H1 (cell line): ENCODE data around the gene POLR2L. TPM values are rescaled to one million over a fixed set of nuclear protein-coding genes. Genes with fewer than 3 reads are reported as not detected.

ENCODE experiments used
- CTCF ChIA-PET: fragments of 300-600 bp; sonication (Branson Sonifier 250); formaldehyde crosslinking; loops from one replicate; lab custom pipeline; 2021; ENCODE audit not compliant: partially characterized antibody; lab: Charles Lee
- POLR2A ChIA-PET: fragments of 300-600 bp; sonication (Branson Sonifier 250); formaldehyde crosslinking; loops from one replicate; lab custom pipeline; 2021; ENCODE audit warnings: inconsistent platforms; ENCODE audit not compliant: partially characterized antibody; lab: Charles Lee
- DNase-seq, 2 experiments: peaks; one replicate each; pipeline versions ENCODE4 v3.0.0 to v3.0.0-alpha.2; 2010 to 2022; ENCODE audit warnings: low spot score in 2 of 2, low read depth in 1 of 2, mixed read lengths in 1 of 2
- FAIRE-seq: peaks from 2 replicates; lab custom pipeline; 2011; peaks lifted over from hg19 to GRCh38; lab: Jason Lieb, UNC
- H2AFZ ChIP-seq: 2 replicates; pipeline ENCODE4 v1.8.1; 2012; ENCODE audit warnings: low read length, inconsistent platforms
- H2AK5ac ChIP-seq: 2 replicates; pipeline ENCODE4 v1.6.1; 2013; ENCODE audit warnings: low read depth, low read length
- H2BK120ac ChIP-seq: replicated peaks from 2 replicates; pipeline ENCODE3; 2013; ENCODE audit warnings: low read depth, low read length, inconsistent platforms
- H2BK12ac ChIP-seq: 2 replicates; pipeline ENCODE4 v1.6.1; 2013; ENCODE audit warnings: low read depth, low read length
- H2BK15ac ChIP-seq: 2 replicates; pipeline ENCODE4 v1.6.1; 2013; ENCODE audit warnings: low read length
- H2BK20ac ChIP-seq: 2 replicates; pipeline ENCODE4 v1.6.1; 2013; ENCODE audit warnings: low read length
- H2BK5ac ChIP-seq: 2 replicates; pipeline ENCODE4 v1.6.1; 2013; ENCODE audit warnings: low read depth, low read length
- H3K14ac ChIP-seq: 2 replicates; pipeline ENCODE4 v1.6.1; 2013; ENCODE audit warnings: inconsistent platforms; ENCODE audit not compliant: insufficient read length
- H3K18ac ChIP-seq: 2 replicates; pipeline ENCODE4 v1.6.1; 2013; ENCODE audit warnings: low read length; ENCODE audit errors: extremely low read depth
- H3K23ac ChIP-seq: 2 replicates; pipeline ENCODE4 v1.6.1; 2013; ENCODE audit warnings: inconsistent platforms; ENCODE audit not compliant: insufficient read length
- H3K23me2 ChIP-seq: 2 replicates; pipeline ENCODE4 v1.6.1; 2013; ENCODE audit warnings: low read depth, low read length
- H3K27ac ChIP-seq: 2 replicates; pipeline ENCODE4 v1.6.1; 2011; ENCODE audit warnings: low read depth, low read length, inconsistent platforms
- H3K27me3 ChIP-seq, 4 experiments: replicated peaks in 1 of 4; 1 replicate in 1 of 4; 2 replicates in 3 of 4; pipeline versions ENCODE4 v1.6.1 to v1.8.1; 2011 to 2013; ENCODE audit warnings: low read length in 3 of 4, mild to moderate bottlenecking in 3 of 4, inconsistent platforms in 2 of 4, mixed read lengths in 2 of 4, moderate library complexity in 1 of 4; ENCODE audit not compliant: control insufficient read depth in 3 of 4, insufficient read depth in 3 of 4; ENCODE audit errors: extremely low read depth in 1 of 4
- H3K36me3 ChIP-seq, 4 experiments: 2 replicates each; pipeline versions ENCODE4 v1.6.1 to v1.8.1; 2011 to 2013; ENCODE audit warnings: mild to moderate bottlenecking in 4 of 4, low read length in 3 of 4, moderate library complexity in 2 of 4, control low read depth in 1 of 4, inconsistent platforms in 1 of 4; ENCODE audit not compliant: insufficient read depth in 4 of 4, control insufficient read depth in 2 of 4
- H3K4ac ChIP-seq: replicated peaks from 2 replicates; pipeline ENCODE3; 2013; ENCODE audit warnings: low read length, low read depth, mixed read lengths, inconsistent platforms; ENCODE audit not compliant: insufficient read length
- H3K4me1 ChIP-seq, 4 experiments: replicated peaks in 1 of 4; 1 replicate in 1 of 4; 2 replicates in 3 of 4; pipeline versions ENCODE4 v1.6.1 to v1.8.1; 2011 to 2013; ENCODE audit warnings: low read length in 3 of 4, inconsistent platforms in 2 of 4, mixed read lengths in 1 of 4; ENCODE audit not compliant: insufficient read depth in 4 of 4, control insufficient read depth in 3 of 4
- H3K4me2 ChIP-seq, 2 experiments: 2 replicates each; pipeline versions ENCODE4 v1.6.1 to v1.8.1; 2011 to 2013; ENCODE audit warnings: low read depth in 2 of 2, low read length in 2 of 2, control low read depth in 1 of 2, inconsistent platforms in 1 of 2, mild to moderate bottlenecking in 1 of 2; ENCODE audit not compliant: insufficient read depth in 1 of 2
- H3K4me3 ChIP-seq, 4 experiments: fragments of 200-600, 300-600 bp in 1 of 4; sonication (generic), shearing (Covaris generic), sonication (Bioruptor Twin) in 1 of 4; 2 replicates each; pipeline versions ENCODE4 v1.5.1 to v1.8.1; 2011 to 2016; ENCODE audit warnings: low read length in 4 of 4, low read depth in 3 of 4, control low read depth in 2 of 4, inconsistent platforms in 2 of 4, mild to moderate bottlenecking in 2 of 4, mixed read lengths in 1 of 4, moderate library complexity in 1 of 4; ENCODE audit not compliant: insufficient read depth in 2 of 4; ENCODE audit errors: extremely low read depth in 1 of 4
- H3K56ac ChIP-seq: replicated peaks from 2 replicates; pipeline ENCODE3; 2013; ENCODE audit warnings: low read depth, mild to moderate bottlenecking, mixed read lengths, low read length, inconsistent platforms; ENCODE audit not compliant: insufficient read length
- H3K79me1 ChIP-seq: 2 replicates; pipeline ENCODE4 v1.6.1; 2013; ENCODE audit warnings: low read depth, low read length, control low read depth
- H3K79me2 ChIP-seq, 2 experiments: 2 replicates each; pipeline versions ENCODE4 v1.6.1 to v1.8.1; 2012 to 2013; ENCODE audit warnings: low read length in 2 of 2, mild to moderate bottlenecking in 2 of 2, inconsistent platforms in 1 of 2; ENCODE audit not compliant: insufficient read depth in 2 of 2, control insufficient read depth in 1 of 2
- H3K9ac ChIP-seq, 4 experiments: replicated peaks in 1 of 4; 1 replicate in 1 of 4; 2 replicates in 3 of 4; pipeline versions ENCODE4 v1.6.1 to v1.8.1; 2011 to 2013; ENCODE audit warnings: low read depth in 3 of 4, low read length in 3 of 4, control low read depth in 2 of 4, mild to moderate bottlenecking in 2 of 4, moderate library complexity in 2 of 4, inconsistent platforms in 1 of 4; ENCODE audit errors: extremely low read depth in 1 of 4
- H3K9me3 ChIP-seq, 2 experiments: 2 replicates each; pipeline versions ENCODE4 v1.6.1 to v1.8.1; 2012 to 2013; ENCODE audit warnings: mild to moderate bottlenecking in 2 of 2, moderate library complexity in 2 of 2, control low read depth in 1 of 2, inconsistent platforms in 1 of 2, low read depth in 1 of 2, low read length in 1 of 2, mixed read lengths in 1 of 2; ENCODE audit not compliant: insufficient read depth in 2 of 2
- H4K20me1 ChIP-seq, 2 experiments: replicated peaks in 1 of 2; 2 replicates each; pipeline versions ENCODE3 to v1.8.1; 2011 to 2013; ENCODE audit warnings: inconsistent platforms in 2 of 2, low read length in 2 of 2, mild to moderate bottlenecking in 1 of 2; ENCODE audit not compliant: insufficient read depth in 2 of 2, control insufficient read depth in 1 of 2
- H4K5ac ChIP-seq: 2 replicates; pipeline ENCODE4 v1.6.1; 2013; ENCODE audit warnings: low read length, low read depth, mixed read lengths, inconsistent platforms; ENCODE audit not compliant: insufficient read length
- H4K8ac ChIP-seq: 2 replicates; pipeline ENCODE4 v1.8.0; 2013; ENCODE audit warnings: mild to moderate bottlenecking, moderate library complexity, low read length, inconsistent platforms; ENCODE audit not compliant: insufficient read depth; ENCODE audit errors: extremely low read depth
- H4K91ac ChIP-seq: replicated peaks from 2 replicates; pipeline ENCODE3; 2013; ENCODE audit warnings: low read length, mixed read lengths, inconsistent platforms; ENCODE audit not compliant: insufficient read length
- CEBPB ChIP-seq: IDR thresholded peaks from 2 replicates; pipeline ENCODE4 v1.6.1; 2012; ENCODE audit warnings: low read depth, low read length
- CHD1 ChIP-seq: IDR thresholded peaks from 2 replicates; pipeline ENCODE4 v1.6.1; 2012; ENCODE audit warnings: low read depth, low read length, improper control_type of control experiment
- CHD2 ChIP-seq: IDR thresholded peaks from 2 replicates; pipeline ENCODE4 v1.6.1; 2012; ENCODE audit warnings: low read length, improper control_type of control experiment
- EP300 ChIP-seq, 2 experiments: IDR thresholded peaks; 1 replicate in 1 of 2; 2 replicates in 1 of 2; pipeline ENCODE4 v1.6.1; 2011 to 2012; ENCODE audit warnings: low read depth in 2 of 2, low read length in 2 of 2, mild to moderate bottlenecking in 2 of 2, borderline replicate concordance in 1 of 2, inconsistent platforms in 1 of 2, moderate library complexity in 1 of 2
- FOSL1 ChIP-seq: IDR thresholded peaks from 2 replicates; pipeline ENCODE4 v1.6.1; 2011; ENCODE audit warnings: mild to moderate bottlenecking, low read depth, low read length, moderate library complexity; ENCODE audit not compliant: insufficient read depth
- KDM1A ChIP-seq: fragments of 200-600, 300-600 bp; sonication (generic); IDR thresholded peaks from 2 replicates; pipeline ENCODE4 v1.7.1; 2016; ENCODE audit warnings: mild to moderate bottlenecking, low read length, borderline replicate concordance
- MAFK ChIP-seq: IDR thresholded peaks from 2 replicates; pipeline ENCODE4 v1.6.1; 2012; ENCODE audit warnings: low read depth, mild to moderate bottlenecking, improper control_type of control experiment, low read length
- RXRA ChIP-seq: IDR thresholded peaks from 2 replicates; pipeline ENCODE4 v1.6.1; 2011; ENCODE audit warnings: low read depth, mild to moderate bottlenecking, low read length, moderate library complexity; ENCODE audit not compliant: insufficient read depth
- TAF7 ChIP-seq: optimal IDR thresholded peaks from 2 replicates; pipeline ENCODE3; 2011; ENCODE audit warnings: low read depth, mild to moderate bottlenecking, inconsistent platforms, low read length, moderate library complexity, borderline replicate concordance
- USF2 ChIP-seq: IDR thresholded peaks from 2 replicates; pipeline ENCODE4 v1.6.1; 2011; ENCODE audit warnings: low read length, improper control_type of control experiment
- ZNF274 ChIP-seq: IDR thresholded peaks from 2 replicates; pipeline ENCODE4 v1.7.0; 2012; ENCODE audit warnings: low read length, borderline replicate concordance; ENCODE audit errors: extremely low read depth
- WGBS, 2 experiments: shearing (Covaris generic) in 1 of 2; methylation state at CpG; one replicate each; pipeline versions ENCODE4 v1.1.6 to v1.1.7; 2013 to 2015; ENCODE audit warnings: low lambda C conversion rate in 2 of 2, mixed read lengths in 2 of 2, inconsistent platforms in 1 of 2, low coverage in 1 of 2, missing lambda C conversion rate in 1 of 2; ENCODE audit not compliant: insufficient replicate concordance in 2 of 2, insufficient coverage in 1 of 2, insufficient read length in 1 of 2; ENCODE audit errors: extremely low coverage in 1 of 2, missing lambda C conversion rate in 1 of 2; 5-methylcytosine and 5-hydroxymethylcytosine counted together
- polyA plus RNA-seq, 7 experiments: library from polyadenylated mRNA; depleted of rRNA in 3 of 7; stranded (reverse) in 5 of 7; unstranded in 2 of 7; fragments of >200 nt in 5 of 7; fragments of 200-250 nt in 2 of 7; gene quantifications; 1 replicate in 5 of 7; 2 replicates in 1 of 7; 4 replicates in 1 of 7; pipeline versions ENCODE4 v1.2.1 to v1.2.3, GENCODE V29; 2011 to 2013; ENCODE audit warnings: missing spikeins in 2 of 7, mixed read lengths in 2 of 7
- total RNA-seq: library from RNA; stranded (reverse); fragmentation: NEBNext Ultra II Directional; extraction: Animal tissue kit (Norgen Biotek cat#: 25700); gene quantifications from 2 replicates; pipeline ENCODE4 v1.2.1, GENCODE V29; 2021

The POLR2L gene
- total and polyA plus RNA-seq, 2 of the 8 experiments (the other 6 are each of a cell fraction or from before 2014, with no cell fraction given) = 140 to 151 TPM

- Histone ChIP-seq H3K9ac (no peak overlapping the region), H3K4me1 (peaks cover 0 to 36% (median 30%) of the 10 kb centered on the region in 4 experiments; a peak in 6 of 7 replicates), H3K79me2 (no peaks in the 10 kb centered on the region), H3K56ac (no peak overlapping the region), H3K23ac (no peak overlapping the region), H4K8ac (no peak overlapping the region; the same call in 1 of the 2 replicates), H3K79me1 (peaks cover 3% of the 10 kb centered on the region), H3K9me3 (no peaks in the 10 kb centered on the region), H3K36me3 (no peaks in the 10 kb centered on the region; a peak in 1 of 8 replicates), H2BK5ac (no peak overlapping the region), H4K20me1 (peaks cover 12 to 55% of the 10 kb centered on the region in 2 experiments), H2AFZ (no peak overlapping the region), H3K14ac (no peak overlapping the region), H3K4me3 (no peak overlapping the region), H2BK15ac (no peak overlapping the region), H3K27me3 (peaks cover 0 to 2% (median 0%) of the 10 kb centered on the region in 4 experiments; a peak in 2 of 7 replicates), H4K5ac (no peak overlapping the region), H2AK5ac (no peak overlapping the region), H2BK12ac (no peak overlapping the region), H3K4me2 (no peak overlapping the region), H3K4ac (no peak overlapping the region), H3K18ac (no peak overlapping the region), H2BK120ac (no peak overlapping the region), H4K91ac (no peak overlapping the region), H2BK20ac (no peak overlapping the region), H3K23me2 (no peaks in the 10 kb centered on the region), H3K27ac (no peak overlapping the region)
- DNase-seq (no peak), FAIRE-seq (no peak)
- 86% methylated on average over 16 of the region's 31 CpGs; no CpG with 5 or more reads in 1 of the 2 experiments for WGBS, 2 experiments
- CTCF ChIA-PET = interaction anchor here (0.9 to 10.5 kb wide), 5 partner anchors 14 to 116 kb away, joined by 3 to 74 read pairs (median 3); partner anchors contain the start of gene TSPAN4
- POLR2A ChIA-PET = interaction anchor here (0.6 to 13.8 kb wide), 19 partner anchors 8 to 353 kb away, joined by 3 to 234 read pairs (median 4); partner anchors contain the start of genes CD151, POLR2L and TSPAN4
- TF ChIP-seq ZNF274 = no peak
- no peak for TF ChIP-seq CEBPB
- no peak for TF ChIP-seq MAFK
- TF ChIP-seq EP300 (IDR thresholded peaks at IDR 0.05; ENCODE audit: borderline replicate concordance in 1 of 2, low read depth in 2 of 2, low read length in 2 of 2) = no peak
- no peak for TF ChIP-seq FOSL1
- TF ChIP-seq TAF7 = no peak
- no peak for TF ChIP-seq USF2
- TF ChIP-seq CHD1 = no peak
- no peak for TF ChIP-seq CHD2
- TF ChIP-seq KDM1A = no peak
- no peak for TF ChIP-seq RXRA
These were observed 17.2 kb upstream of the POLR2L start for GRCh38 chr11:859394-860131.
